H1 (cell line): ENCODE data around the gene MYO15A. TPM values are rescaled to one million over a fixed set of nuclear protein-coding genes. Genes with fewer than 3 reads are reported as not detected.

Experiments used
- CTCF ChIA-PET: fragments of 300-600 bp; sonication (Branson Sonifier 250); formaldehyde crosslinking; loops from one replicate; lab custom pipeline; 2021; ENCODE audit not compliant: partially characterized antibody; lab: Charles Lee
- POLR2A ChIA-PET: fragments of 300-600 bp; sonication (Branson Sonifier 250); formaldehyde crosslinking; loops from one replicate; lab custom pipeline; 2021; ENCODE audit warnings: inconsistent platforms; ENCODE audit not compliant: partially characterized antibody; lab: Charles Lee
- DNase-seq, 2 experiments: peaks; one replicate each; pipeline versions ENCODE4 v3.0.0 to v3.0.0-alpha.2; 2010 to 2022; ENCODE audit warnings: low spot score in 2 of 2, low read depth in 1 of 2, mixed read lengths in 1 of 2
- FAIRE-seq: peaks from 2 replicates; lab custom pipeline; 2011; peaks lifted over from hg19 to GRCh38; lab: Jason Lieb, UNC
- H2AFZ ChIP-seq: 2 replicates; pipeline ENCODE4 v1.8.1; 2012; ENCODE audit warnings: low read length, inconsistent platforms
- H2AK5ac ChIP-seq: 2 replicates; pipeline ENCODE4 v1.6.1; 2013; ENCODE audit warnings: low read depth, low read length
- H2BK120ac ChIP-seq: replicated peaks from 2 replicates; pipeline ENCODE3; 2013; ENCODE audit warnings: low read depth, low read length, inconsistent platforms
- H2BK12ac ChIP-seq: 2 replicates; pipeline ENCODE4 v1.6.1; 2013; ENCODE audit warnings: low read depth, low read length
- H2BK15ac ChIP-seq: 2 replicates; pipeline ENCODE4 v1.6.1; 2013; ENCODE audit warnings: low read length
- H2BK20ac ChIP-seq: 2 replicates; pipeline ENCODE4 v1.6.1; 2013; ENCODE audit warnings: low read length
- H2BK5ac ChIP-seq: 2 replicates; pipeline ENCODE4 v1.6.1; 2013; ENCODE audit warnings: low read depth, low read length
- H3K14ac ChIP-seq: 2 replicates; pipeline ENCODE4 v1.6.1; 2013; ENCODE audit warnings: inconsistent platforms; ENCODE audit not compliant: insufficient read length
- H3K18ac ChIP-seq: 2 replicates; pipeline ENCODE4 v1.6.1; 2013; ENCODE audit warnings: low read length; ENCODE audit errors: extremely low read depth
- H3K23ac ChIP-seq: 2 replicates; pipeline ENCODE4 v1.6.1; 2013; ENCODE audit warnings: inconsistent platforms; ENCODE audit not compliant: insufficient read length
- H3K23me2 ChIP-seq: 2 replicates; pipeline ENCODE4 v1.6.1; 2013; ENCODE audit warnings: low read depth, low read length
- H3K27ac ChIP-seq: 2 replicates; pipeline ENCODE4 v1.6.1; 2011; ENCODE audit warnings: low read depth, low read length, inconsistent platforms
- H3K27me3 ChIP-seq, 4 experiments: replicated peaks in 1 of 4; 1 replicate in 1 of 4; 2 replicates in 3 of 4; pipeline versions ENCODE4 v1.6.1 to v1.8.1; 2011 to 2013; ENCODE audit warnings: low read length in 3 of 4, mild to moderate bottlenecking in 3 of 4, inconsistent platforms in 2 of 4, mixed read lengths in 2 of 4, moderate library complexity in 1 of 4; ENCODE audit not compliant: control insufficient read depth in 3 of 4, insufficient read depth in 3 of 4; ENCODE audit errors: extremely low read depth in 1 of 4
- H3K36me3 ChIP-seq, 4 experiments: 2 replicates each; pipeline versions ENCODE4 v1.6.1 to v1.8.1; 2011 to 2013; ENCODE audit warnings: mild to moderate bottlenecking in 4 of 4, low read length in 3 of 4, moderate library complexity in 2 of 4, control low read depth in 1 of 4, inconsistent platforms in 1 of 4; ENCODE audit not compliant: insufficient read depth in 4 of 4, control insufficient read depth in 2 of 4
- H3K4ac ChIP-seq: replicated peaks from 2 replicates; pipeline ENCODE3; 2013; ENCODE audit warnings: low read length, low read depth, mixed read lengths, inconsistent platforms; ENCODE audit not compliant: insufficient read length
- H3K4me1 ChIP-seq, 4 experiments: replicated peaks in 1 of 4; 1 replicate in 1 of 4; 2 replicates in 3 of 4; pipeline versions ENCODE4 v1.6.1 to v1.8.1; 2011 to 2013; ENCODE audit warnings: low read length in 3 of 4, inconsistent platforms in 2 of 4, mixed read lengths in 1 of 4; ENCODE audit not compliant: insufficient read depth in 4 of 4, control insufficient read depth in 3 of 4
- H3K4me2 ChIP-seq, 2 experiments: 2 replicates each; pipeline versions ENCODE4 v1.6.1 to v1.8.1; 2011 to 2013; ENCODE audit warnings: low read depth in 2 of 2, low read length in 2 of 2, control low read depth in 1 of 2, inconsistent platforms in 1 of 2, mild to moderate bottlenecking in 1 of 2; ENCODE audit not compliant: insufficient read depth in 1 of 2
- H3K4me3 ChIP-seq, 4 experiments: fragments of 200-600, 300-600 bp in 1 of 4; sonication (generic), shearing (Covaris generic), sonication (Bioruptor Twin) in 1 of 4; 2 replicates each; pipeline versions ENCODE4 v1.5.1 to v1.8.1; 2011 to 2016; ENCODE audit warnings: low read length in 4 of 4, low read depth in 3 of 4, control low read depth in 2 of 4, inconsistent platforms in 2 of 4, mild to moderate bottlenecking in 2 of 4, mixed read lengths in 1 of 4, moderate library complexity in 1 of 4; ENCODE audit not compliant: insufficient read depth in 2 of 4; ENCODE audit errors: extremely low read depth in 1 of 4
- H3K56ac ChIP-seq: replicated peaks from 2 replicates; pipeline ENCODE3; 2013; ENCODE audit warnings: low read depth, mild to moderate bottlenecking, mixed read lengths, low read length, inconsistent platforms; ENCODE audit not compliant: insufficient read length
- H3K79me1 ChIP-seq: 2 replicates; pipeline ENCODE4 v1.6.1; 2013; ENCODE audit warnings: low read depth, low read length, control low read depth
- H3K79me2 ChIP-seq, 2 experiments: 2 replicates each; pipeline versions ENCODE4 v1.6.1 to v1.8.1; 2012 to 2013; ENCODE audit warnings: low read length in 2 of 2, mild to moderate bottlenecking in 2 of 2, inconsistent platforms in 1 of 2; ENCODE audit not compliant: insufficient read depth in 2 of 2, control insufficient read depth in 1 of 2
- H3K9ac ChIP-seq, 4 experiments: replicated peaks in 1 of 4; 1 replicate in 1 of 4; 2 replicates in 3 of 4; pipeline versions ENCODE4 v1.6.1 to v1.8.1; 2011 to 2013; ENCODE audit warnings: low read depth in 3 of 4, low read length in 3 of 4, control low read depth in 2 of 4, mild to moderate bottlenecking in 2 of 4, moderate library complexity in 2 of 4, inconsistent platforms in 1 of 4; ENCODE audit errors: extremely low read depth in 1 of 4
- H3K9me3 ChIP-seq, 2 experiments: 2 replicates each; pipeline versions ENCODE4 v1.6.1 to v1.8.1; 2012 to 2013; ENCODE audit warnings: mild to moderate bottlenecking in 2 of 2, moderate library complexity in 2 of 2, control low read depth in 1 of 2, inconsistent platforms in 1 of 2, low read depth in 1 of 2, low read length in 1 of 2, mixed read lengths in 1 of 2; ENCODE audit not compliant: insufficient read depth in 2 of 2
- H4K20me1 ChIP-seq, 2 experiments: replicated peaks in 1 of 2; 2 replicates each; pipeline versions ENCODE3 to v1.8.1; 2011 to 2013; ENCODE audit warnings: inconsistent platforms in 2 of 2, low read length in 2 of 2, mild to moderate bottlenecking in 1 of 2; ENCODE audit not compliant: insufficient read depth in 2 of 2, control insufficient read depth in 1 of 2
- H4K5ac ChIP-seq: 2 replicates; pipeline ENCODE4 v1.6.1; 2013; ENCODE audit warnings: low read length, low read depth, mixed read lengths, inconsistent platforms; ENCODE audit not compliant: insufficient read length
- H4K8ac ChIP-seq: 2 replicates; pipeline ENCODE4 v1.8.0; 2013; ENCODE audit warnings: mild to moderate bottlenecking, moderate library complexity, low read length, inconsistent platforms; ENCODE audit not compliant: insufficient read depth; ENCODE audit errors: extremely low read depth
- H4K91ac ChIP-seq: replicated peaks from 2 replicates; pipeline ENCODE3; 2013; ENCODE audit warnings: low read length, mixed read lengths, inconsistent platforms; ENCODE audit not compliant: insufficient read length
- ASH2L ChIP-seq: fragments of 200-600, 300-600 bp; sonication (generic); IDR thresholded peaks from one replicate; pipeline ENCODE4 v1.7.1; 2017; ENCODE audit warnings: low read length
- CBX5 ChIP-seq: fragments of 300-800, 300-1000 bp; sonication (generic); IDR thresholded peaks from 2 replicates; pipeline ENCODE4 v1.7.1; 2016; ENCODE audit warnings: antibody characterized with exemption, low read length, low read depth
- EP300 ChIP-seq, 2 experiments: IDR thresholded peaks; 1 replicate in 1 of 2; 2 replicates in 1 of 2; pipeline ENCODE4 v1.6.1; 2011 to 2012; ENCODE audit warnings: low read depth in 2 of 2, low read length in 2 of 2, mild to moderate bottlenecking in 2 of 2, borderline replicate concordance in 1 of 2, inconsistent platforms in 1 of 2, moderate library complexity in 1 of 2
- HDAC6 ChIP-seq: IDR thresholded peaks from one replicate; pipeline ENCODE4 v1.7.1; 2012; ENCODE audit warnings: low read depth, mild to moderate bottlenecking, inconsistent platforms, low read length, moderate library complexity
- KDM4A ChIP-seq: IDR thresholded peaks from one replicate; pipeline ENCODE4 v1.7.1; 2012; ENCODE audit warnings: low read depth, mild to moderate bottlenecking, moderate library complexity, low read length, inconsistent platforms; ENCODE audit not compliant: severe bottlenecking
- KDM5A ChIP-seq: fragments of 200-600 bp; IDR thresholded peaks from 2 replicates; pipeline ENCODE4 v1.7.1; 2012; ENCODE audit warnings: mild to moderate bottlenecking, low read length, inconsistent platforms, mixed read lengths
- RBBP5 ChIP-seq: IDR thresholded peaks from 2 replicates; pipeline ENCODE4 v1.7.1; 2012; ENCODE audit warnings: low read depth, mild to moderate bottlenecking, inconsistent platforms, low read length, moderate library complexity, borderline replicate concordance
- RNF2 ChIP-seq: fragments of 200-900, 300-1000 bp; sonication (generic); IDR thresholded peaks from 2 replicates; pipeline ENCODE4 v1.7.1; 2016; ENCODE audit warnings: borderline replicate concordance, low read depth, mild to moderate bottlenecking, antibody characterized with exemption, low read length; ENCODE audit not compliant: poor library complexity, severe bottlenecking; ENCODE audit errors: missing control alignments
- SIRT6 ChIP-seq: IDR thresholded peaks from one replicate; pipeline ENCODE4 v1.7.1; 2012; ENCODE audit warnings: low read length, inconsistent platforms
- WGBS, 2 experiments: shearing (Covaris generic) in 1 of 2; methylation state at CpG; one replicate each; pipeline versions ENCODE4 v1.1.6 to v1.1.7; 2013 to 2015; ENCODE audit warnings: low lambda C conversion rate in 2 of 2, mixed read lengths in 2 of 2, inconsistent platforms in 1 of 2, low coverage in 1 of 2, missing lambda C conversion rate in 1 of 2; ENCODE audit not compliant: insufficient replicate concordance in 2 of 2, insufficient coverage in 1 of 2, insufficient read length in 1 of 2; ENCODE audit errors: extremely low coverage in 1 of 2, missing lambda C conversion rate in 1 of 2; 5-methylcytosine and 5-hydroxymethylcytosine counted together
- polyA plus RNA-seq, 7 experiments: library from polyadenylated mRNA; depleted of rRNA in 3 of 7; stranded (reverse) in 5 of 7; unstranded in 2 of 7; fragments of >200 nt in 5 of 7; fragments of 200-250 nt in 2 of 7; gene quantifications; 1 replicate in 5 of 7; 2 replicates in 1 of 7; 4 replicates in 1 of 7; pipeline versions ENCODE4 v1.2.1 to v1.2.3, GENCODE V29; 2011 to 2013; ENCODE audit warnings: missing spikeins in 2 of 7, mixed read lengths in 2 of 7
- total RNA-seq: library from RNA; stranded (reverse); fragmentation: NEBNext Ultra II Directional; extraction: Animal tissue kit (Norgen Biotek cat#: 25700); gene quantifications from 2 replicates; pipeline ENCODE4 v1.2.1, GENCODE V29; 2021

Gene MYO15A
- total and polyA plus RNA-seq, 2 of the 8 experiments (the other 6 are each of a cell fraction or from before 2014, with no cell fraction given) = 1.6 to 4.2 TPM

- Histone ChIP-seq H3K56ac (no peak overlapping the region), H3K4me1 (peaks cover 4 to 21% (median 6%) of the 10 kb centered on the region in 4 experiments), H3K4me3 (no peak overlapping the region), H2BK120ac (no peak overlapping the region), H3K79me2 (peaks cover 17 to 21% of the 10 kb centered on the region in 2 experiments), H3K23me2 (peaks cover 18% of the 10 kb centered on the region), H2BK20ac (no peak overlapping the region), H4K20me1 (peaks cover 13 to 16% of the 10 kb centered on the region in 2 experiments), H3K4me2 (no peak overlapping the region; a peak in 1 of 4 replicates), H4K91ac (no peak overlapping the region), H2BK12ac (no peak overlapping the region), H2AK5ac (no peak overlapping the region), H3K79me1 (peaks cover 7% of the 10 kb centered on the region), H3K27me3 (no peaks in the 10 kb centered on the region), H3K14ac (no peak overlapping the region), H3K9me3 (no peaks in the 10 kb centered on the region), H4K8ac (no peak overlapping the region), H3K23ac (no peak overlapping the region), H3K9ac (no peak overlapping the region; a peak in 1 of 7 replicates), H3K4ac (no peak overlapping the region), H3K36me3 (peaks cover 0 to 6% (median 0%) of the 10 kb centered on the region in 4 experiments; a peak in 1 of 8 replicates), H3K18ac (no peak overlapping the region), H3K27ac (no peak overlapping the region), H2AFZ (no peak overlapping the region), H4K5ac (no peak overlapping the region), H2BK15ac (no peak overlapping the region), H2BK5ac (no peak overlapping the region)
- ChIA-PET POLR2A (interaction anchor here (0.9 to 6.1 kb wide), 5 partner anchors 10 to 78 kb away, joined by 3 to 43 read pairs (median 10); no protein-coding TSS in a partner anchor), CTCF (interaction anchor here (0.7 to 4.8 kb wide), 5 partner anchors 9 to 40 kb away, joined by 3 to 53 read pairs (median 6); no protein-coding TSS in a partner anchor)
- FAIRE-seq (no peak), DNase-seq (no peak)
- TF ChIP-seq HDAC6 (no peak), CBX5 (no peak), EP300 (IDR thresholded peaks at IDR 0.05; ENCODE audit: borderline replicate concordance in 1 of 2, low read depth in 2 of 2, low read length in 2 of 2) (no peak), RBBP5 (no peak), KDM5A (no peak), RNF2 (no peak), KDM4A (no peak), SIRT6 (no peak), ASH2L (no peak)
- WGBS, 2 experiments = 87% methylated on average over 5 of the region's 5 CpGs; no CpG with 5 or more reads in 1 of the 2 experiments
These were observed 72.8 kb downstream of the MYO15A start for GRCh38 chr17:18181358-18181757.
